ENCODE data around the gene DPP6.

The DPP6 gene

DNA sequence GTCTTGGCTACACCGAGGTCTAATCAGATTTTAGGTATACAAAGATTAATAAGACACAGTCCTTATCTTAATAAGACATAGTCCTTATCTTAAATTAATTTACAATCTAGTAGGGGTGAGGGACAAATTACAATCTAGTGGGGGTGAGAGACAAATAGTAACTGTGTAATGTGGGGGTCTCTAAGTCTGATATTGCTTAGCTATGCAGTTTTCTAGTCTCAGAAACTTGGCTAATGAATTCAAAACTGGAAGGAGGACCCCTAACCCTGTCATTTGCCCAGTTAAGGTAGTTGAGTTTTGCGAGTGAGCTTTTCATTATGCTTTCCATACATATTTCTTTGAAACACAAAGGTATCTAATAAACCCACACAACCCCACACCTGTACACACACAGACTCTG is 136.1 kb downstream of the DPP6 start:
- Histone ChIP-seq H3K27me3 (no peaks in the 10 kb centered on the region), H3K9me3 (no peaks in the 10 kb centered on the region), H3K4me3 (ENCODE audit: low read depth in 1 of 2, low read length in 1 of 2) (no peak overlapping the region), H3K27ac (no peak overlapping the region), H3K36me3 (no peaks in the 10 kb centered on the region), H3K4me1 (ENCODE audit: control insufficient read depth in 1 of 2, insufficient read depth in 1 of 2, low read depth in 1 of 2, low read length in 1 of 2) (no peaks in the 10 kb centered on the region)
- TF ChIP-seq, protein P1, sequence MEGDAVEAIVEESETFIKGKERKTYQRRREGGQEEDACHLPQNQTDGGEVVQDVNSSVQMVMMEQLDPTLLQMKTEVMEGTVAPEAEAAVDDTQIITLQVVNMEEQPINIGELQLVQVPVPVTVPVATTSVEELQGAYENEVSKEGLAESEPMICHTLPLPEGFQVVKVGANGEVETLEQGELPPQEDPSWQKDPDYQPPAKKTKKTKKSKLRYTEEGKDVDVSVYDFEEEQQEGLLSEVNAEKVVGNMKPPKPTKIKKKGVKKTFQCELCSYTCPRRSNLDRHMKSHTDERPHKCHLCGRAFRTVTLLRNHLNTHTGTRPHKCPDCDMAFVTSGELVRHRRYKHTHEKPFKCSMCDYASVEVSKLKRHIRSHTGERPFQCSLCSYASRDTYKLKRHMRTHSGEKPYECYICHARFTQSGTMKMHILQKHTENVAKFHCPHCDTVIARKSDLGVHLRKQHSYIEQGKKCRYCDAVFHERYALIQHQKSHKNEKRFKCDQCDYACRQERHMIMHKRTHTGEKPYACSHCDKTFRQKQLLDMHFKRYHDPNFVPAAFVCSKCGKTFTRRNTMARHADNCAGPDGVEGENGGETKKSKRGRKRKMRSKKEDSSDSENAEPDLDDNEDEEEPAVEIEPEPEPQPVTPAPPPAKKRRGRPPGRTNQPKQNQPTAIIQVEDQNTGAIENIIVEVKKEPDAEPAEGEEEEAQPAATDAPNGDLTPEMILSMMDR (IDR thresholded peaks at IDR 0.05) = no peak

DNA sequence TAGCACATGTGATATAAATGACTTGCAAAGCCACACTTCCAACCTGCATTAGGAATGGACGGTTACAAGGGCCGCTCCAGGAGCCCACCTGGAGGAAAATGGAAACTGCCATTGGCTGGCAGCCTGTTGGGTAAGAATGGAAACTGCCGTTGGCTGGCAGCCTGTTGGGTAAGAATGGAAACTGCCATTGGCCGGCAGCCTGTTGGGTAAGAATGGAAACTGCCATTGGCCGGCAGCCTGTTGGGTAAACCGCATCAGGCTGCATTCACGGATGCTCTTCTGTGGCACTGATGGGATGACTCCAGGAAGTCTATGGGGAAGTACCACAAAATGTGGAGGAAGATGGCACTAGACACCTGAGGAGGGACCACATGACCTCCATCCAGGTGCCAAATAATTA is 143.1 kb downstream of the DPP6 start:
- Histone ChIP-seq H3K27me3 (no peaks in the 10 kb centered on the region), H3K4me1 (ENCODE audit: control insufficient read depth in 1 of 2, insufficient read depth in 1 of 2, low read depth in 1 of 2, low read length in 1 of 2) (no peaks in the 10 kb centered on the region), H3K27ac (no peak overlapping the region), H3K4me3 (ENCODE audit: low read depth in 1 of 2, low read length in 1 of 2) (no peak overlapping the region), H3K9me3 (no peaks in the 10 kb centered on the region), H3K36me3 (no peaks in the 10 kb centered on the region)
- TF ChIP-seq, protein P1 (IDR thresholded peaks at IDR 0.05) = no peak

DNA sequence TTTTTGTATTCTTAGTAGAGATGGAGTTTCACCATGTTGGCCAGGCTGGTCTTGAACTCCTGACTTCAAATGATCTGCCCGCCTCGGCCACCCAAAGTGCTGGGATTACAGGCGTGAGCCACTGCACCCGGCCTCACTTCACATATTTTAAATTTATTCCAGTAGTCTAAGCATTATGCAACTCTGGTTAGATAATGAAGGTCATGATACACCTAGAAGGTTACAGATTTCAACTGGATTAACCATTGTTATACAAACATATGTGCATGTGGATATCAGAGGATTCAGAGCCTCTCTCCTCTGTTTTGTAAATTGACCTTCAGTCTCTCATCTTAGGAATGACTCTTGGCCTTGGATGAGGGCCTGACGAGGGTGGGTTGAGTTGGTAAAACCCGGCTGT is 146.3 kb downstream of the DPP6 start:
- no peaks in the 10 kb centered on the region for H3K4me1 ChIP-seq (ENCODE audit: control insufficient read depth in 1 of 2, insufficient read depth in 1 of 2, low read depth in 1 of 2, low read length in 1 of 2)
- H3K27ac ChIP-seq = no peak overlapping the region
- TF ChIP-seq, protein P1 (IDR thresholded peaks at IDR 0.05) = no peak
- H3K9me3 ChIP-seq = no peaks in the 10 kb centered on the region
- no peaks in the 10 kb centered on the region for H3K27me3 ChIP-seq
- H3K4me3 ChIP-seq (ENCODE audit: low read depth in 1 of 2, low read length in 1 of 2) = no peak overlapping the region
- no peaks in the 10 kb centered on the region for H3K36me3 ChIP-seq

DNA sequence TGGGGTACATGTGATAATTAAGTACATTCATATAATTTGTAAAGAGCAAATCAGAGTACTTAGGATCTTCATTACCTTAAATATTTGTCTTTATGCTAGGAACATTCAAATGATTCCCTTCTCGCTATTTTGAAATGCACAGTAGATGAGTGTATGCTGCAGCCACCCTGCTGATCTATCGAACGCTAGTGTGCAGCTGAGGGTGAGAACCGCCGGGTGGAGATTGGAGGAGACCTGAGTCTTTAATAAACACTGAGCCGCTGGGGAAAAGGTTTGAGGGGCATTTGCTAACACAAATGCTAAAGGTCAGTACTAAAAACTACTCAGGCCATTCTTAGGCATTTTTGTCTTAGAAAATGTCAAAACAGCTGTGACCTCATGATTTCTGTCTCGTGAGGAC is 148.0 kb downstream of the DPP6 start:
- Histone ChIP-seq H3K36me3 (no peaks in the 10 kb centered on the region), H3K27me3 (no peaks in the 10 kb centered on the region), H3K4me1 (ENCODE audit: control insufficient read depth in 1 of 2, insufficient read depth in 1 of 2, low read depth in 1 of 2, low read length in 1 of 2) (no peaks in the 10 kb centered on the region), H3K27ac (no peak overlapping the region), H3K9me3 (no peaks in the 10 kb centered on the region), H3K4me3 (ENCODE audit: low read depth in 1 of 2, low read length in 1 of 2) (no peak overlapping the region)
- TF ChIP-seq, protein P1 (IDR thresholded peaks at IDR 0.05) = no peak

DNA sequence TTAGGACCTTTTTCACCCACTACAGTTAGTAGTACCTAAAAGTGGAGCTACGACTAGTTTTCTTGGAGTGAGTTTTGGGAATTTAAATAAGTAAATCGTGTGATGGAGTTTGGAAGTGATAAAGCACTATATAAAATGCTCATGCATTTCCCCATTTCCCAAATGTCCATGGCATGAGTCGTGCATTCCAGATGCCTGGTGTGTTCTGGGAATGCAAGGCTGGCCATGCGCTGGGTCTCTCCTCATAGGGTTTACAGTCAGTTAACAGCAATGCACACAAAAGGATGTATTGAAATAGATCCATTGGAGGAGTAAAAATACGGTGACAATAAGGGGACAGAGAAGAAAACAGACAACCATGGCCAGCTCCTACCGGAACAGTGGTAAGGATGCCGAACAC is 149.8 kb downstream of the DPP6 start:
- H3K27ac ChIP-seq = no peak overlapping the region
- TF ChIP-seq, protein P1 (IDR thresholded peaks at IDR 0.05) = no peak
- no peaks in the 10 kb centered on the region for H3K9me3 ChIP-seq

DNA sequence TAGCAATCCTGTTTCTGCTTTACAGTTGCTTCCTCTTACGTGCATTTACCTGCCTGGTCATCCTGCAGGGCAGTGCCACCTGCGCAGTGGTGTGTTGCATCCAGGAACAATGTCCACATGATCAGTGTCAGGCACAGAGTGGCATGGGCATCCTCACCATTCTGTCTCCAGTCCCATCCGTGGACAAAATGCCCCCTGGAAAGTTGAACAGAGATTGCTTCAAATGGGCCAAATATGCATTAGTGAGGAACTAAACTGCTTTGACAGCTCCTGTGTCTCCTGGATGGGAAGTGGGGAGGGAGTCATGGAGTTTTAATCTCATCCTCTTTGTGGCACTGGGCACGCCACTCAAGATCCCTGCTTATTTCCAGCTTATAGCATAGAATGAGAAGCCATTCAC is 151.8 kb downstream of the DPP6 start:
- TF ChIP-seq, protein P1 (IDR thresholded peaks at IDR 0.05) = no peak
- H3K9me3 ChIP-seq = no peaks in the 10 kb centered on the region
- no peak overlapping the region for H3K4me3 ChIP-seq (ENCODE audit: low read depth in 1 of 2, low read length in 1 of 2)
- H3K27ac ChIP-seq = no peak overlapping the region
- H3K36me3 ChIP-seq = no peaks in the 10 kb centered on the region
- no peaks in the 10 kb centered on the region for H3K4me1 ChIP-seq (ENCODE audit: control insufficient read depth in 1 of 2, insufficient read depth in 1 of 2, low read depth in 1 of 2, low read length in 1 of 2)
- H3K27me3 ChIP-seq = no peaks in the 10 kb centered on the region

More for the DNA sequence above, 149.8 kb downstream of the DPP6 start:
- Histone ChIP-seq H3K4me1 (ENCODE audit: control insufficient read depth in 1 of 2, insufficient read depth in 1 of 2, low read depth in 1 of 2, low read length in 1 of 2) (no peaks in the 10 kb centered on the region), H3K27me3 (no peaks in the 10 kb centered on the region), H3K36me3 (no peaks in the 10 kb centered on the region), H3K4me3 (ENCODE audit: low read depth in 1 of 2, low read length in 1 of 2) (no peak overlapping the region)

Measured in neutrophil (primary cell).